Cortex of kidney (tissue), 1 donor: Measurements from ENCODE around the gene DAPK1.

Source experiments
- DNase-seq: peaks from one replicate; lab custom pipeline; 2025; lab: John Stamatoyannopoulos, UW

The DAPK1 gene

GRCh38 chr9:87685871-87686519 is 188.3 kb downstream of the DAPK1 start:
- DNase-seq = no peak

- DNase-seq = no peak
Observed at GRCh38 chr9:87686520-87687090, 188.9 kb downstream of the DAPK1 start.

GRCh38 chr9:87687207-87687606 is 189.5 kb downstream of the DAPK1 start:
- no peak for DNase-seq

GRCh38 chr9:87694236-87694755 is 196.6 kb downstream of the DAPK1 start:
- no peak for DNase-seq

GRCh38 chr9:87695523-87695922 is 197.9 kb downstream of the DAPK1 start:
- DNase-seq = no peak

- no peak for DNase-seq
Observed at GRCh38 chr9:87696641-87697040, 199.0 kb downstream of the DAPK1 start.

- no peak for DNase-seq
Observed at GRCh38 chr9:87698069-87698809, 200.6 kb downstream of the DAPK1 start.

- no peak for DNase-seq
Observed at GRCh38 chr9:87699835-87700234, 202.2 kb downstream of the DAPK1 start.

GRCh38 chr9:87701491-87701890 is 203.8 kb downstream of the DAPK1 start:
- DNase-seq = no peak

GRCh38 chr9:87701931-87702421 is 204.3 kb downstream of the DAPK1 start:
- no peak for DNase-seq

- DNase-seq = no peak
Observed at GRCh38 chr9:87702921-87703320, 205.3 kb downstream of the DAPK1 start.

- no peak for DNase-seq
Observed at GRCh38 chr9:87703636-87704276, 206.1 kb downstream of the DAPK1 start.

- no peak for DNase-seq
Observed at GRCh38 chr9:87704342-87704741, 206.7 kb downstream of the DAPK1 start.

- DNase-seq = no peak
Observed at GRCh38 chr9:87706066-87706739, 208.5 kb downstream of the DAPK1 start.

GRCh38 chr9:87707805-87708506 is 210.3 kb downstream of the DAPK1 start:
- no peak for DNase-seq

- no peak for DNase-seq
Observed at GRCh38 chr9:87708546-87708945, 210.9 kb downstream of the DAPK1 start.

GRCh38 chr9:87708986-87709728 is 211.5 kb downstream of the DAPK1 start:
- no peak for DNase-seq

GRCh38 chr9:87710443-87710842 is 212.8 kb downstream of the DAPK1 start:
- no peak for DNase-seq

- DNase-seq = no peak
Observed at GRCh38 chr9:87711857-87712800, 214.5 kb downstream of the DAPK1 start.
